Esophagus muscularis mucosa (tissue), 4 donors: ENCODE measurements around the gene ESRRG. TPM values are rescaled to one million over a fixed set of nuclear protein-coding genes. Genes with fewer than 3 reads are reported as not detected.

Experiments
- DNase-seq: peaks from one replicate; pipeline ENCODE4 v3.0.0-alpha.2; 2017; ENCODE audit errors: extremely low spot score
- H3K27ac ChIP-seq, 4 donors: fragments of 200-600 bp; sonication (generic); replicated peaks in 1 of 4; 1 replicate in 3 of 4; 2 replicates in 1 of 4; pipeline ENCODE4 v1.5.1; 2016 to 2019; ENCODE audit warnings: mild to moderate bottlenecking in 1 of 4
- H3K27me3 ChIP-seq, 4 donors: fragments of 200-600 bp; sonication (generic); one replicate each; pipeline versions ENCODE4 v1.5.1 to v1.6.0; 2016 to 2019
- H3K36me3 ChIP-seq, 4 donors: fragments of 200-600 bp; sonication (generic); one replicate each; pipeline ENCODE4 v1.5.1; 2016 to 2019
- H3K4me1 ChIP-seq, 4 donors: fragments of 200-600 bp; sonication (generic); one replicate each; pipeline ENCODE4 v1.5.1; 2016 to 2019
- H3K4me3 ChIP-seq, 4 donors: fragments of 200-600 bp; sonication (generic); 1 replicate in 2 of 4; 2 replicates in 2 of 4; pipeline ENCODE4 v1.5.1; 2016 to 2019; ENCODE audit warnings: mild to moderate bottlenecking in 4 of 4, moderate library complexity in 1 of 4
- H3K9me3 ChIP-seq, 4 donors: fragments of 200-600 bp; sonication (generic); 1 replicate in 3 of 4; 2 replicates in 1 of 4; pipeline ENCODE4 v1.5.1; 2016 to 2019
- EP300 ChIP-seq: sonication (generic); formaldehyde crosslinking; IDR thresholded peaks from one replicate; pipeline ENCODE4 v1.6.1; 2017; ENCODE audit warnings: antibody characterized with exemption
- POLR2A ChIP-seq: fragments of 450-650 bp; IDR thresholded peaks from one replicate; pipeline ENCODE4 v1.6.1; 2017; ENCODE audit warnings: antibody characterized with exemption, moderate library complexity, mild to moderate bottlenecking, low read depth
- POLR2AphosphoS5 ChIP-seq, 2 donors: sonication (generic); formaldehyde crosslinking; IDR thresholded peaks; one replicate each; pipeline ENCODE4 v1.6.1; 2017; ENCODE audit warnings: antibody characterized with exemption in 2 of 2
- WGBS: methylation state at CpG from one replicate; pipeline ENCODE4 v1.1.5; 2018; 5-methylcytosine and 5-hydroxymethylcytosine counted together
- intact Hi-C: fragments of 100-400 bp; cut with DNase I; formaldehyde crosslinking; loops from one replicate; pipeline ENCODE4 v1.15.1; 2023
- total RNA-seq, 4 donors: library from RNA; depleted of rRNA; stranded (reverse); fragments of >200 nt; gene quantifications; one replicate each; pipeline versions ENCODE4 v1.1.0 to v1.2.1, GENCODE V29; 2016
- TF ChIP-seq, protein P1 (sequence below), 3 experiments: fragments of 200-600 bp in 2 of 3; fragments of 450-650 bp in 1 of 3; sonication (generic) in 2 of 3; IDR thresholded peaks; one replicate each; pipeline ENCODE4 v1.5.1; 2017 to 2019; ENCODE audit warnings: antibody characterized with exemption in 3 of 3, mild to moderate bottlenecking in 2 of 3, moderate library complexity in 1 of 3

The ESRRG gene
- total RNA-seq, 4 donors from 2014 or later, result 3.4 to 7.8 (median 5.7) TPM

DNA sequence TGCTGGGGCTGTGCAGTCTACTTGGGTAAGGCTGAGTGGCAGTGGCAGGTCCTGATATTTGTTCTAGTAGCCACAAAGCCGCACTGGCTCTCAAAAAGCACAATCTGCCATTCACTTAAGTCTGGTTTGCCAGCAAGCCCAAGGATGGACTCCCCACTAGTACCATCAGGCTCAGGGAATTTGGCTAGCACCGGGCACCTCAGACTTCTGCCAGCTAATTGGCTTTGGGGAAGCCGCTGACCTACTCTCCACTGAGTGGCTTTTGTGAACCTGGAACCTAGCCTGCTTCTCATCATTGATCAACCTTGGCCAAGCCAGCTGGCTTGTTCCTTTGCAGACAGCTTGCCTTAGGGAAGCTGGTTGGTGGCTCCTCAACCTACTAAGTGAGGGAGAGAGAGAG is 83.1 kb downstream of the ESRRG start:
- DNase-seq, result no peak
- no peaks in the 10 kb centered on the region for H3K36me3 ChIP-seq
- intact Hi-C loops, result no loop called here
- WGBS, result 94% methylated on average over 2 of the region's 3 CpGs
- no peaks in the 10 kb centered on the region for H3K9me3 ChIP-seq
- H3K27me3 ChIP-seq, result no peaks in the 10 kb centered on the region
- H3K4me1 ChIP-seq, result peaks cover 6 to 15% (median 8%) of the 10 kb centered on the region in 4 donors
- H3K4me3 ChIP-seq, result no peak overlapping the region
- TF ChIP-seq POLR2AphosphoS5 (IDR thresholded peaks at IDR 0.05) (no peak), POLR2A (no peak), EP300 (no peak)
- TF ChIP-seq, protein P1, sequence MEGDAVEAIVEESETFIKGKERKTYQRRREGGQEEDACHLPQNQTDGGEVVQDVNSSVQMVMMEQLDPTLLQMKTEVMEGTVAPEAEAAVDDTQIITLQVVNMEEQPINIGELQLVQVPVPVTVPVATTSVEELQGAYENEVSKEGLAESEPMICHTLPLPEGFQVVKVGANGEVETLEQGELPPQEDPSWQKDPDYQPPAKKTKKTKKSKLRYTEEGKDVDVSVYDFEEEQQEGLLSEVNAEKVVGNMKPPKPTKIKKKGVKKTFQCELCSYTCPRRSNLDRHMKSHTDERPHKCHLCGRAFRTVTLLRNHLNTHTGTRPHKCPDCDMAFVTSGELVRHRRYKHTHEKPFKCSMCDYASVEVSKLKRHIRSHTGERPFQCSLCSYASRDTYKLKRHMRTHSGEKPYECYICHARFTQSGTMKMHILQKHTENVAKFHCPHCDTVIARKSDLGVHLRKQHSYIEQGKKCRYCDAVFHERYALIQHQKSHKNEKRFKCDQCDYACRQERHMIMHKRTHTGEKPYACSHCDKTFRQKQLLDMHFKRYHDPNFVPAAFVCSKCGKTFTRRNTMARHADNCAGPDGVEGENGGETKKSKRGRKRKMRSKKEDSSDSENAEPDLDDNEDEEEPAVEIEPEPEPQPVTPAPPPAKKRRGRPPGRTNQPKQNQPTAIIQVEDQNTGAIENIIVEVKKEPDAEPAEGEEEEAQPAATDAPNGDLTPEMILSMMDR (IDR thresholded peaks at IDR 0.05), result no peak
- no peak overlapping the region for H3K27ac ChIP-seq

DNA sequence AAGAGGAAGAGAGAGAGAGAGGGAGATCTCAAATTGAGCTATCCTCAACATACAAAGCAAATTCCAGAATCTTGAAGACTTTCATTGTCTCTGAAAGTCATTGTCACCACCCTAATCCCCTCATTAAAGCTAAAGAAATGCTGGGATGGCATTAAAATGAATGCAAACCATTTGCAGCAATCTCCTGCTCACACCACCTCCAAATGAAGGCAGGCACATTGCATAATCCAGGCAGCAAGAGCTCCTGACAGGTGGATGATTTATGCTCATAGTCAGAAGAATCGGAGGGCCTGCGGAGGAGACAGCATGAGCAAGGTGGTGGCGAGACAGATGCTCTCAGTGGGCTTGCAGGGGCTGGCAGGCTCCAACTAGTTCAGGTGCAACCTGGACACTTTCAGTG is 90.2 kb downstream of the ESRRG start:
- Histone ChIP-seq H3K4me1 (no peaks in the 10 kb centered on the region), H3K36me3 (no peaks in the 10 kb centered on the region), H3K4me3 (no peak overlapping the region), H3K27ac (no peak overlapping the region), H3K27me3 (no peaks in the 10 kb centered on the region), H3K9me3 (no peaks in the 10 kb centered on the region)
- 74% methylated on average over 3 of the region's 3 CpGs for WGBS
- intact Hi-C loops, result no loop called here
- TF ChIP-seq, protein P1 (IDR thresholded peaks at IDR 0.05), result no peak
- TF ChIP-seq POLR2AphosphoS5 (IDR thresholded peaks at IDR 0.05) (no peak), POLR2A (no peak), EP300 (no peak)
- DNase-seq, result no peak

DNA sequence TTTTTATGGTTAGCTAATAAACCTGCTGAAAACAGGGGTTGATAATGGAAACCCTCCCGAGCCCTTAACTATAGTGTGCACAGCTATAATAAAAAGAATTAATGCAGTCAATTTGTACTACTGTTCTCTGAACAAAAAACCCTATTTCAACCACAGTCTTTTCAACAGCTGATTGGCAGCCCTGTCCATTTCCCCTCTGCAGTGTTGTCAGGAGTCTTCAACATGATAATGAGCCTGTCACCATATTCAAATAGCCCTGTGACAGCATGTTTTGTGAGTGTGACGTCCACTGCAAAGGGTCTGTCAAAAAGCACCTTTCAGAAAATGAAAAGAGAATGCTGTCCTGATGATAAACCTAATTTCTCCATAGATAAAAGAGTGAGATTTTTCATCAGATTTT is 92.7 kb downstream of the ESRRG start:
- H3K36me3 ChIP-seq, result no peaks in the 10 kb centered on the region
- H3K27me3 ChIP-seq, result no peaks in the 10 kb centered on the region
- H3K9me3 ChIP-seq, result no peaks in the 10 kb centered on the region
- intact Hi-C loops, result no loop called here
- no peak overlapping the region for H3K27ac ChIP-seq
- DNase-seq, result no peak
- H3K4me1 ChIP-seq, result peaks cover 0 to 5% (median 0%) of the 10 kb centered on the region in 4 donors
- WGBS, result 83% methylated on average over 2 of the region's 2 CpGs
- TF ChIP-seq, protein P1 (IDR thresholded peaks at IDR 0.05), result no peak
- TF ChIP-seq POLR2A (no peak), POLR2AphosphoS5 (IDR thresholded peaks at IDR 0.05) (no peak), EP300 (no peak)
- H3K4me3 ChIP-seq, result no peak overlapping the region

DNA sequence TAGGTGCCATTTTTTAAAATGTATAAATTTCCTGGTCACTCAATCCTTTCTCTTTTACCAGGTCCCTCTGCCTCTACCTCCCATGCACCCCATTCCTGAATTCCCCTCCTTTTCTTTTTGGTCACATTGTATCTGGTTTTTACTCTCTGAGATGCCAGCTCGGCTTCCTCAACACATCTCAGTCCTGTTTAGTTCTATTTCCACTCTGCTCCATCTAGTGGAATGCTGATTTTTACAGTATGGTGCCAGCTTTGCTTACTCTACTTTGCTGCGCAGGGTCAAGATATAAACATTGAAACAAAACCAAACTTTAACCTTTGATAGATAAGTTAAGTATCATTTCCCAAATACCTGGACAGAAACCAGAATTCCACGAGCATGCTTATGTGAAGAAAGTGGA is 96.0 kb downstream of the ESRRG start:
- TF ChIP-seq EP300 (no peak), POLR2AphosphoS5 (IDR thresholded peaks at IDR 0.05) (no peak), POLR2A (no peak)
- TF ChIP-seq, protein P1 (IDR thresholded peaks at IDR 0.05), result no peak
- peaks cover 0 to 5% (median 0%) of the 10 kb centered on the region in 4 donors for H3K4me1 ChIP-seq
- no peaks in the 10 kb centered on the region for H3K27me3 ChIP-seq
- intact Hi-C loops, result no loop called here
- H3K36me3 ChIP-seq, result no peaks in the 10 kb centered on the region
- DNase-seq, result no peak
- H3K4me3 ChIP-seq, result no peak overlapping the region
- H3K9me3 ChIP-seq, result no peaks in the 10 kb centered on the region
- WGBS, result 75% methylated on average over 3 of the region's 3 CpGs
- no peak overlapping the region for H3K27ac ChIP-seq

DNA sequence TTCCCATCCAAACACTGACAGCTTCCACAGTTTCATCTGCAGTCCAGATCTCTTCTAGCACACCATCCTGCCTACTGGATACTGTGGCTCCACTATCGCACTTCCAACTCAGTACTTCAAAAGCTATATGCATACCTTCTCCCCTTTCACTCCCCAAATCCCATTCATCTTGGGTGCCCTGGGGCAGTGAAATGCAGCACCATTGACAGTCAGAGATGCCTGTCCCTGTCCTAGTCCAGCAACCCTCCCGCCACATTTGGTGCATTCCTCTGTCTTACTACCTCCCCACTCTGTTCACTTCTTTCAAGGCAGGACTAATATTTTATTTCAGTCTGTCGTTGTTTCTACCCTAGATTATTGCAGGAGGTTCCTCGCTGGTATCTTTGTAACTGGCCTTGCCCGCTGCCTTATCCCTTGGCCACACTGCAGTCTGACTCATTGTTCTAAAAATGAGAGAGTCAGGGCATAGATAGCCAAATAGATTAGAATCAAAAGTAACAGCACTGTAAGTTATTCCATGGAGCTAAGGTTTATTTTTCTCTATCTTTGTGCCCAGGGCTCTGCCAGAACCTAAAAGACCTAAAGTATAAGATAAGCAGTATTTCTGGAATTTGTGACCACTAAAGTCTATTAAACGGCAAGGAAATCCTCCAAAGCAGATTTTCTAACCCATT is 96.7 kb downstream of the ESRRG start:
- no peak for DNase-seq
- intact Hi-C loops, result no loop called here
- TF ChIP-seq, protein P1 (IDR thresholded peaks at IDR 0.05), result no peak
- TF ChIP-seq POLR2A, result no peak
- TF ChIP-seq POLR2AphosphoS5 (IDR thresholded peaks at IDR 0.05), result no peak
- no peak for TF ChIP-seq EP300
- H3K9me3 ChIP-seq, result no peaks in the 10 kb centered on the region
- WGBS, result 78% methylated on average over 6 of the region's 6 CpGs
- H3K4me1 ChIP-seq, result peaks cover 0 to 5% (median 0%) of the 10 kb centered on the region in 4 donors
- no peak overlapping the region for H3K4me3 ChIP-seq
- no peaks in the 10 kb centered on the region for H3K36me3 ChIP-seq
- no peak overlapping the region for H3K27ac ChIP-seq
- H3K27me3 ChIP-seq, result no peaks in the 10 kb centered on the region
